Mucosa of stomach (tissue), 1 donor: ENCODE results near the gene SLF1.

Experiments
- H3K27me3 ChIP-seq: one replicate; pipeline ENCODE4 v1.7.0; 2013; ENCODE audit warnings: mild to moderate bottlenecking, low read length; ENCODE audit not compliant: control insufficient read depth, insufficient read depth
- H3K36me3 ChIP-seq: one replicate; pipeline ENCODE4 v1.7.0; 2013; ENCODE audit warnings: low read length; ENCODE audit not compliant: control insufficient read depth, insufficient read depth
- H3K4me1 ChIP-seq: one replicate; pipeline ENCODE4 v1.7.0; 2013; ENCODE audit warnings: mild to moderate bottlenecking, low read length; ENCODE audit not compliant: control insufficient read depth, insufficient read depth
- H3K4me3 ChIP-seq: one replicate; pipeline ENCODE4 v1.7.0; 2013; ENCODE audit warnings: low read length
- H3K9ac ChIP-seq: one replicate; pipeline ENCODE4 v1.7.0; 2013; ENCODE audit warnings: mild to moderate bottlenecking, low read length, moderate library complexity
- H3K9me3 ChIP-seq: one replicate; pipeline ENCODE4 v1.7.0; 2013; ENCODE audit warnings: mild to moderate bottlenecking, low read length, moderate library complexity; ENCODE audit not compliant: control insufficient read depth
- donor health status: Pancreatic carcinoma.

Gene SLF1

DNA sequence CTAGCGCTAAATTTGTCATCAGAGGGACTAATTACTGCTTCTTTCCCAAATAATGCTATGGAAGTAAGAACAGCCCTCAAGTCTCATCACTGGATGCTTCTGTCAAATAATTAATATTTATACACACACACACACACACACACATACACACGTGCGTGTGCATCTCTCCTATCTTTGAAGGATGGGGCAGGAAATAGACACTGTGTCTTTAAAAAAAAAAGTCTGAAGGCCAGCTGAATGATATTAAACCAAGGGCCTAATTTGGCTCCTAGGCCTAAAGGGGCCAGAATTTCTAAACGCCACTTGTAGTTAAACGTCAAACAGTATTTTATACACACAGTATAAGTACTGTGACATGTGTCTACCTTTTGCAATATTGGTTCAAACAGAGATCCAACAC is 3.3 kb downstream of the SLF1 start:
- Histone ChIP-seq H3K4me3 (no peak overlapping the region), H3K27me3 (no peaks in the 10 kb centered on the region), H3K9me3 (no peaks in the 10 kb centered on the region), H3K36me3 (no peaks in the 10 kb centered on the region), H3K4me1 (no peaks in the 10 kb centered on the region), H3K9ac (no peak overlapping the region)

DNA sequence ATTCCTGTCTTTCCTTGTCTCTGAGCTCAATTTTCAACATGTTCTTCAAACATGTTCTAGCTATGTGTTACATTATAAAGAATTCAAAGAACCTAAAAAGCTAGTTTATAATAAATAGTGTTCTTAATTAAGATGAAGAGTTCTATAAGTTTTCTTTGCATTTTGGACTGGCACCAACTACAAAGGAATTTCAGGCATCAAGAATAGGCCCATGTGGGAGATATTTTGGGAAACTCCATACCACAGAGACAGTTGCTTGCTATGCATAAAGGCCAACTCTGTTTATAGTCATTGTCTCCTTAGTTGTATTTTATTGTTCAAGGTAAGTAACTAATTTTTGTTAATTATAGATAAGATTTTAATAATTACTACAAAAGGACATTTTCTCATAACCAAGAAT is 4.5 kb downstream of the SLF1 start:
- no peaks in the 10 kb centered on the region for H3K27me3 ChIP-seq
- H3K4me1 ChIP-seq: no peaks in the 10 kb centered on the region
- no peaks in the 10 kb centered on the region for H3K36me3 ChIP-seq
- H3K9me3 ChIP-seq: no peaks in the 10 kb centered on the region
- H3K9ac ChIP-seq: no peak overlapping the region
- H3K4me3 ChIP-seq: no peak overlapping the region

DNA sequence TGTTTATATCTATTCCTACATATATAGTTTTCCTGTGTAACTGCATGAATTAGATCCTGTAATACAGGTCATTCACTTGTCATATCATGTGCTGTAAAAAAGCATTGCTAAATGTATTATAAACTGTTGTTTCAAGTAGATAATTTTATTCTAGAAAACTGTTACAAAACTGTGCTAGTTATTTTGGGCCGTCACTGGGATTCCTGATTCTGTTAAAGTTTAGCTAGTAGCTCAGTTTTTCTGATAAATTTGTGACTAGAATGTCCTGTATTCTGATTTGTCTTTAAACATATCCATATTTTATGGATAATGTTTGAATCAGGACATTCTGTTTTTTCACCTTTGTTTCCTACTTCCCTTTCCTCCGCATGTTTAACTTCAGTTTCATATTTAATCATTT is 5.4 kb downstream of the SLF1 start:
- H3K4me3 ChIP-seq: no peak overlapping the region
- no peaks in the 10 kb centered on the region for H3K4me1 ChIP-seq
- no peak overlapping the region for H3K9ac ChIP-seq
- no peaks in the 10 kb centered on the region for H3K27me3 ChIP-seq
- no peaks in the 10 kb centered on the region for H3K9me3 ChIP-seq
- no peaks in the 10 kb centered on the region for H3K36me3 ChIP-seq

DNA sequence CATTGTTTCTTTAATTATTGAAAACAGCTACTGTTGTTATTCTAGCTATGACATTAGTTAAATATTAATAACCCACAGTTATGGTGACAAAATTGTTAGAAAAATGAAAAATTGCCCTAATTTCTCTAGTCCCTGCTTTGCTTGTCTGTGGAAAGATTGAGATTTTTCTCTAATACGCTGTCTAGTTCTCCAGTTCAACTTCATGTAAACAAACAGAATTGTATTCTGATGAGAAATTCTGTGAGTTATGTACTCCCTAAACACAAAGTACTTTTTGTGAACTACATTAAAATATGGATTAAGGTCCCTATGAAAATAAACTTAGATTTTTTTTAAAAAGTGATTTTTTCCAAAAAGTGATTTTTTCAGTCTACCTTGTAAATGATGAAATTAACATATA is 8.7 kb downstream of the SLF1 start:
- no peaks in the 10 kb centered on the region for H3K27me3 ChIP-seq
- H3K9ac ChIP-seq: no peak overlapping the region
- no peak overlapping the region for H3K4me3 ChIP-seq
- H3K4me1 ChIP-seq: no peaks in the 10 kb centered on the region
- no peaks in the 10 kb centered on the region for H3K36me3 ChIP-seq
- no peaks in the 10 kb centered on the region for H3K9me3 ChIP-seq

DNA sequence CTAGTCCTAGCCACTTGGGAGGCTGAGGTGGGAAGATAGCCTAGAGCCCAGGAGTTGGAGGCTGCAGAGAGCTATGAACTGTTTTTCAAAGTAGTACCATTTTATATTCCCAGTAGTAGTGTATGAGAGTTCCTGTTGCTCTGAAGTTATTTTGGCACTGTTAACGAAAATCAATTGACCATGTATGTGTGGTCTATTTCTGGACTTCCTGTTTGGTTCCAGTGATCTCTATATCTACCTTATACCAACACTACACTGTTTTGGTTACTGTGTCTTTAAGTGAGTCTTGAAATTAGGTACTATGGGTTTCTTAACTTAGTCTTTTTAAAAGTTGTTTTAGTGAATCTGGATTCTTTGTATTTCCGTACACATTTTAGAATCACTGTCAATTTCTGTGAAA is 13.6 kb downstream of the SLF1 start:
- Histone ChIP-seq H3K9ac (no peak overlapping the region), H3K36me3 (no peaks in the 10 kb centered on the region), H3K4me3 (no peak overlapping the region), H3K4me1 (no peaks in the 10 kb centered on the region), H3K9me3 (no peaks in the 10 kb centered on the region), H3K27me3 (no peaks in the 10 kb centered on the region)

DNA sequence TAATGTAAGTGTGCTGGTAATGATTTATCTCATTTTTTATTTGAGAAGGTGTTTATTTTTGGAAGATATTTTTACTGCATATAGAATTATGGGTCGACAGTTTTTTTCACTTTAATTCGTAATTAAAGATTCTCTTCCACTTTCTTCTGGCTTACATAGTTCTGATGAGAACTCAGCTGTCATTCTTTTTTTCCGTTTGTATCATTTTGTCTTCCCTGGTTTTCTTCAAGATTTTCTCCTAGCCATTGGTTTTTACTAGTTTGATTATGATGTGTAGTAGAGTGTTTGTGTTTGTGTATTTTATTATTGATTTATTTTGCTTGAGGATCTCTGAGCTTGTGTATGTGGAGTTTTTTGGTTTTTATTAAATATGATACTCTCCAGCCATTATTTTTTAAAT is 21.7 kb downstream of the SLF1 start:
- Histone ChIP-seq H3K9me3 (no peaks in the 10 kb centered on the region), H3K4me3 (no peak overlapping the region), H3K36me3 (no peaks in the 10 kb centered on the region), H3K27me3 (no peaks in the 10 kb centered on the region), H3K9ac (no peak overlapping the region), H3K4me1 (no peaks in the 10 kb centered on the region)

DNA sequence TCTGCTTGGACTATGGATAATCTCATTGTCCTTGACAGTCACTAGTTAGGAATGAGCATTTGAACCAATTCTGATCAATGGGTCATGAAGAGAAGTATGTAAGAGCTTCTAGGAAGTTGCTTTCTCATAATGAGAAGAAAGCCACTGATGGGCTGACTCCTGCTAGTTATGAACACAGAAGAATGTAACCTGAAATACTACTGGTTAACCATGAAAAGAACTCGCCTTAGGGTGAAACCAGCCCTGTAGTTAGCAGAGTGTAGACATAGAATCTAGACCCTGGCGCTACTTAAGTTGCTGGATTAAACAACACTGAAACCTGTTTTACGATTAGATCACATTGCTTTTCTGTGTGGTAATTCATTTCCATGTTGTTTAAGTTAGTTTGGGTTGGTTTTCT is 26.6 kb downstream of the SLF1 start:
- no peaks in the 10 kb centered on the region for H3K36me3 ChIP-seq
- H3K9me3 ChIP-seq: no peaks in the 10 kb centered on the region
- no peaks in the 10 kb centered on the region for H3K4me1 ChIP-seq
- H3K27me3 ChIP-seq: no peaks in the 10 kb centered on the region
- no peak overlapping the region for H3K9ac ChIP-seq
- H3K4me3 ChIP-seq: no peak overlapping the region

DNA sequence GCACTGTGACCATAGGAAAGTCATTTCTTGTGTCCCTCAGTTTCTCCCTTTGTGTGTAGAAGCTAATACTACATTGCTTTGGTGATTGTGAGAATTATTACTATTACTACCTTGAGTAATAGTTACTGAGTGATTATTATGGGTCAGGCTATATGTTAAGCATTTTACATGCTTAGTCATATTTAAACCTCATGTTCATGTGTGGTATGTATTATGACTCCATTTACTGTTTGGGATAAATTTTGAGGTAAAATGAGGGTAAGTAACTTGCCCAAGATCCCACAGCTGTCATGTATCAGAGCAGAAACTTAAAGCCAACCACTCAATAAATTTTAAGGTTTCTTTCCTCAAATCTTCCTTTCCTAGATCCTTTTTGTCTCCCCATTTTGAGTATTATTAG is 28.3 kb downstream of the SLF1 start:
- no peaks in the 10 kb centered on the region for H3K9me3 ChIP-seq
- no peaks in the 10 kb centered on the region for H3K27me3 ChIP-seq
- no peak overlapping the region for H3K4me3 ChIP-seq
- no peaks in the 10 kb centered on the region for H3K4me1 ChIP-seq
- no peak overlapping the region for H3K9ac ChIP-seq
- H3K36me3 ChIP-seq: no peaks in the 10 kb centered on the region

DNA sequence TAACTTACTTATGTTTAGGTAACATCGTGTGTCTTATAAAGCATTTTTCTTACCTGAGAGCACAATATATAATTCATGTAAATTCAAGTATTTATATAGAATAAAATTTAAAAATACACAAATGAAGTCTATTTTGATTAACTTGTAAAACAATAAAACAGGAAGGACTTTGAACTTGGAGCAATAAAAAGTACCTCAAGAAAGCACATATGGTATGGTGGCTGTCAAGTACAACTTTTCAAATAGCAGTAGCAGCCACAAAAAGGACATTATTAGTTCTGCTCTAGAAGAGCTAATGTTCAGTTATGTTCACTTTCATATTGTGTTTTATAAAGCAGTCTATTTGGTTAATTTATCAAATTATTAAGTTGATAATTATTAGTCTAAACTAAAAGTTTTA is 31.4 kb downstream of the SLF1 start:
- Histone ChIP-seq H3K4me3 (no peak overlapping the region), H3K36me3 (no peaks in the 10 kb centered on the region), H3K27me3 (no peaks in the 10 kb centered on the region), H3K9me3 (no peaks in the 10 kb centered on the region), H3K9ac (no peak overlapping the region), H3K4me1 (no peaks in the 10 kb centered on the region)

DNA sequence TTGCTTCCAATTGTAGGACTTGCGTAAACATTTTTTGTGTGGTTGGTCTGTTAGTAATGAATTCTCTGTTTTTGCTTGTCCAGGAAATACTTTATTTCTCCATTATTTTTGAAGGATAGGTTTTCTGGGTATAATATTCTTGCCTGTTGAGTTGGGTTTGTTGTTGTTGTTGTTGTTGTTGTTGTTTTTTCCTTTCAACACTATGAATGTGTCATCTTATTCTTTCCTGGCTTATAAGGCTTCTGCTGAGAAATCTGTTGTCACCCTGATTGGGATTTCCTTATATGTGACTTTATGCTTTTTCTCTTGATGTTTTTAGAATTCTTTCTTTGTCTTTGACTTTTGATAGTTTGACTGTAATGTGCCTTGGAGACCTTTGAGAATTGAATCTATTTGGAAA is 39.8 kb downstream of the SLF1 start:
- no peaks in the 10 kb centered on the region for H3K4me1 ChIP-seq
- no peak overlapping the region for H3K4me3 ChIP-seq
- H3K9ac ChIP-seq: no peak overlapping the region
- no peaks in the 10 kb centered on the region for H3K27me3 ChIP-seq
- H3K36me3 ChIP-seq: no peaks in the 10 kb centered on the region
- H3K9me3 ChIP-seq: no peaks in the 10 kb centered on the region

DNA sequence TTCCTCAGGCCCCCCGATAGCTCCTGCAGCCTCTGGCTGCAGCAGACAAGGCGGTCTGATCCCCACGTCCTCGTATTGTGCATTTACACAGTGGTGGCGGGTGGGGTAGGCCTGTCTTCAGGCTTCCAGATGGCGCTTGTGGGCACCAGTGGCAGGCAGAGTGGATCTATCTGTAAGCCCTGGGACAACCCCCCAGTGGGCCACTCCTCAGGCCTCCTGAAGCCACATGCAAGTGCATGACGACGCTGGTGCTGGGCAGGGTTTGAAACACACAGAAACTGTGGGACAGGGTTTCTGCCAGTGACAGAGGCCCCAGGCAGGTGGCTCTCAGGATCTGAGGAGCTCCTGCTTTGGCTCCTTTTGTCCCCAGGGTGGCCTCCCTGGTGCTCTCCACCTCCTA is 42.0 kb downstream of the SLF1 start:
- Histone ChIP-seq H3K27me3 (no peaks in the 10 kb centered on the region), H3K4me1 (no peaks in the 10 kb centered on the region), H3K36me3 (no peaks in the 10 kb centered on the region)

DNA sequence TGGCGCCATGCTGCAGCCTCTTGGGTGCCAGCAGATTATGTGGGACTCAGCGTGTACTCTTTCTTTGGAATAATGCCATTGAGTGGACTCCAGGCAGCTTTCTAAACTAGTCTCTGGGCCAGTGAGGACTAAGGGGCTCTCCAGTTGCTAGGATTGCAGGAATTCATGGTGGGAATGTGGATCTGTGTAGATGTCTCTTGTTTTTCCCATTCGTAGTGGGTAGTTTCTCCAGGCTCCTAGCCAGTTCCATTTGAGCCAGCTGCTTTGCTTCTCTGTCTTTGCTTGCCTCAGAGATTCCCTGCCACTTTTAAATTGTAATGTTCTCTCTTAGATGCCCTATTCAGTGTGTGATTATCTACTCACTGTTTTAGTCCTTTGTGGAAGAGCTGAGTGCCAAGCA is 42.6 kb downstream of the SLF1 start:
- no peaks in the 10 kb centered on the region for H3K4me1 ChIP-seq
- no peak overlapping the region for H3K9ac ChIP-seq
- no peaks in the 10 kb centered on the region for H3K36me3 ChIP-seq
- no peaks in the 10 kb centered on the region for H3K27me3 ChIP-seq
- H3K9me3 ChIP-seq: no peaks in the 10 kb centered on the region
- H3K4me3 ChIP-seq: no peak overlapping the region

More for the DNA sequence above, 42.0 kb downstream of the SLF1 start:
- Histone ChIP-seq H3K4me3 (no peak overlapping the region), H3K9me3 (no peaks in the 10 kb centered on the region), H3K9ac (no peak overlapping the region)

DNA sequence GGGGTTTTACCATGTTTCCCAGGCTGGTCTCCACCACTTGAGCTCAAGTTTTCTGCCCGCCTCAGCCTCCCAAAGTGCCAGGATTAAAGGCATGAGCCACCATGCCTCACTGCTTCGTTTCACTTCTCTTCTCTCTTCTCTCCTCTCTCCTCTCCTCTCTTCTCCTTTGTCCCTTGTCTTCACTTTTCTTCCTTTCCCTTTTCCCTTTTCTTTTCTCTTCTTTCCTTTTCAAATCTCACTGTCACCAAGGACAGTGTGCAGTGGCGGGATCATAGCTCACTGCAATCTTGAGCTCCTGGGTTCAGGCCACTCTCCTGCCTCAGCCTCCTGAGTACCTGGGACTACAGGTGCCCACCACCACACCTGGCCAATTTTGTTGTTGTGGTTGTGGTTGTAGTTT is 49.5 kb downstream of the SLF1 start:
- Histone ChIP-seq H3K9me3 (no peaks in the 10 kb centered on the region), H3K27me3 (no peaks in the 10 kb centered on the region), H3K36me3 (no peaks in the 10 kb centered on the region), H3K9ac (no peak overlapping the region), H3K4me1 (no peaks in the 10 kb centered on the region), H3K4me3 (no peak overlapping the region)
